Peyer's patch (tissue), 4 donors: Measurements from ENCODE around the gene S100A13. TPM values are rescaled to one million over a fixed set of nuclear protein-coding genes. Genes with fewer than 3 reads are reported as not detected.
A peak's percentile ranks its signal among the peaks of the same experiment; 100 is the strongest.

Source experiments
- DNase-seq, 3 donors: peaks; one replicate each; pipeline ENCODE4 v3.0.0-alpha.2; 2017 to 2019
- H3K27ac ChIP-seq, 4 donors: fragments of 200-600 bp; sonication (generic); one replicate each; pipeline ENCODE4 v1.5.1; 2016 to 2019
- H3K27me3 ChIP-seq, 2 donors: fragments of 200-600 bp; sonication (generic); one replicate each; pipeline ENCODE4 v1.5.1; 2019
- H3K36me3 ChIP-seq, 3 donors: fragments of 200-600 bp; sonication (generic); one replicate each; pipeline ENCODE4 v1.5.1; 2016 to 2019
- H3K4me1 ChIP-seq, 4 donors: fragments of 200-600 bp; sonication (generic); one replicate each; pipeline ENCODE4 v1.5.1; 2016 to 2019
- H3K4me3 ChIP-seq, 4 donors: fragments of 200-600 bp; sonication (generic); 1 replicate in 3 of 4; 2 replicates in 1 of 4; pipeline ENCODE4 v1.5.1; 2016 to 2019; ENCODE audit warnings: mild to moderate bottlenecking in 1 of 4
- H3K9me3 ChIP-seq, 4 donors: fragments of 200-600 bp; sonication (generic); one replicate each; pipeline ENCODE4 v1.5.1; 2016 to 2019; ENCODE audit warnings: mild to moderate bottlenecking in 1 of 4
- POLR2A ChIP-seq, 2 donors: fragments of 450-650 bp; IDR thresholded peaks; one replicate each; pipeline ENCODE4 v1.5.1; 2017; ENCODE audit warnings: antibody characterized with exemption in 2 of 2, mild to moderate bottlenecking in 2 of 2, moderate library complexity in 2 of 2
- total RNA-seq, 4 donors: library from RNA; depleted of rRNA; stranded (reverse); fragments of >200 nt; gene quantifications; one replicate each; pipeline ENCODE4 v1.1.0, GENCODE V29; 2016
- TF ChIP-seq, protein P1 (sequence below), 6 experiments: fragments of 450-650 bp in 4 of 6; fragments of 200-600 bp in 2 of 6; sonication (generic) in 1 of 6; IDR thresholded peaks; one replicate each; pipeline ENCODE4 v1.5.1; 2017 to 2019; ENCODE audit warnings: antibody characterized with exemption in 6 of 6, mild to moderate bottlenecking in 3 of 6, moderate library complexity in 1 of 6

The S100A13 gene
- total RNA-seq, 4 donors from 2014 or later = 49.5 to 185 (median 52.9) TPM

DNA sequence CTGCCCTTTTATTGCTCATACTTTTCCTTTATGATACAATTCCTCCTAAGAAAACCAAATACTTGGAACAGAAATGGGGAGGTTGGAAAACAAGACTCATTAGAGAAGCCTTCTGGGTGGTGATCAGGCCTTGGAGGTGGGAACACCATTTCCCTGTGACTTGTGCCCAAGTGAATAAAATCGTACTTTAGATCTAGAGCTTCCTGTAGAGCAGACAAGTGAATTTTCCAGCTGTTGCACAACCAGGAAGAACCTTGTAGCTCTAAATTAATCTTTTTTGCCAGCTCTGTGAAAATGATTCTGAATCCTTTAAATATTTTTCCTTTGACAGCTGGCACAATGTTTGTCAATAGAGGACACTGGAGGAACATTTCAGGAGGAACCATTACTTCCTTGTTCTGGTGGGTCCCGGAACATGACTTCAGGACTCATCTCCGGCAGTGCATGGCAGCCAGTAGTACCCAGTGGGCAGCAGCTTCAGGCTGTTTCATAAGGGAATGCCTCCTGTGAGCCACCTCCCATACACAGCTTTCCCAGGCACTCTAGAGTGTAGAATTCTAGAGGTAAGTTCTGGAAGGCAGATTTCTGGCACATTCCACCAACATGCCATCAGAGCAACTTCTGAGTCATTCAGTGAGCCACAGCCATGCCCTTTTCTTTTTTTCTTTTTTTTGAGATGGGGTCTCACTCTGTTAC lies 25.6 kb upstream of the S100A13 start:
- Histone ChIP-seq H3K4me1 (no peaks in the 10 kb centered on the region), H3K36me3 (no peaks in the 10 kb centered on the region), H3K27me3 (no peaks in the 10 kb centered on the region), H3K9me3 (no peaks in the 10 kb centered on the region), H3K4me3 (no peak overlapping the region), H3K27ac (peak overlapping the region in 1 of 4 donors; percentile 14)
- no peak for TF ChIP-seq POLR2A (IDR thresholded peaks at IDR 0.05)
- TF ChIP-seq, protein P1, sequence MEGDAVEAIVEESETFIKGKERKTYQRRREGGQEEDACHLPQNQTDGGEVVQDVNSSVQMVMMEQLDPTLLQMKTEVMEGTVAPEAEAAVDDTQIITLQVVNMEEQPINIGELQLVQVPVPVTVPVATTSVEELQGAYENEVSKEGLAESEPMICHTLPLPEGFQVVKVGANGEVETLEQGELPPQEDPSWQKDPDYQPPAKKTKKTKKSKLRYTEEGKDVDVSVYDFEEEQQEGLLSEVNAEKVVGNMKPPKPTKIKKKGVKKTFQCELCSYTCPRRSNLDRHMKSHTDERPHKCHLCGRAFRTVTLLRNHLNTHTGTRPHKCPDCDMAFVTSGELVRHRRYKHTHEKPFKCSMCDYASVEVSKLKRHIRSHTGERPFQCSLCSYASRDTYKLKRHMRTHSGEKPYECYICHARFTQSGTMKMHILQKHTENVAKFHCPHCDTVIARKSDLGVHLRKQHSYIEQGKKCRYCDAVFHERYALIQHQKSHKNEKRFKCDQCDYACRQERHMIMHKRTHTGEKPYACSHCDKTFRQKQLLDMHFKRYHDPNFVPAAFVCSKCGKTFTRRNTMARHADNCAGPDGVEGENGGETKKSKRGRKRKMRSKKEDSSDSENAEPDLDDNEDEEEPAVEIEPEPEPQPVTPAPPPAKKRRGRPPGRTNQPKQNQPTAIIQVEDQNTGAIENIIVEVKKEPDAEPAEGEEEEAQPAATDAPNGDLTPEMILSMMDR (IDR thresholded peaks at IDR 0.05) = no peak
- DNase-seq = peak in 1 of 3 donors; percentile 20

DNA sequence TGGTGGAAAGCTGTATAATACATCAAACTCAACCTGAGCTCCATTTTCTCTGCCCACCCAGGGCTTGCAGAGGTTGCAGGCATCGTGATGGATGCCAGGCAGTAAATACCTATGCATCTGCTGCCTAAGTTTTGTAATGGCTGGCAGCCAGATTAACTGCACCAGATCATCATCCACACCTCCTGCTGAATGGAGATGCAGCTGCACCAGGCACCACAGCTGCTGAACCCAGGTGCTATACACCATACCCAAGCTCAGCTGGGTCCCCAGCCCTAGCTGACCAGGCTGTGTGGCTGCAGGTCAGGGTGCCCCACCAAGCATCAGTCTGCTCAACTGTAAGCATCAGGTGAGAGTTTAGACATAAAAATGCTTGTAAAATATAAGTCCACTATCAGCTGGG lies 24.5 kb upstream of the S100A13 start:
- TF ChIP-seq, protein P1 (IDR thresholded peaks at IDR 0.05) = no peak
- TF ChIP-seq POLR2A (IDR thresholded peaks at IDR 0.05) = no peak
- H3K9me3 ChIP-seq = no peaks in the 10 kb centered on the region
- no peak overlapping the region for H3K4me3 ChIP-seq
- H3K4me1 ChIP-seq = no peaks in the 10 kb centered on the region
- H3K36me3 ChIP-seq = peaks cover 0 to 5% (median 0%) of the 10 kb centered on the region in 3 donors
- no peak overlapping the region for H3K27ac ChIP-seq
- DNase-seq = no peak
- H3K27me3 ChIP-seq = no peaks in the 10 kb centered on the region

DNA sequence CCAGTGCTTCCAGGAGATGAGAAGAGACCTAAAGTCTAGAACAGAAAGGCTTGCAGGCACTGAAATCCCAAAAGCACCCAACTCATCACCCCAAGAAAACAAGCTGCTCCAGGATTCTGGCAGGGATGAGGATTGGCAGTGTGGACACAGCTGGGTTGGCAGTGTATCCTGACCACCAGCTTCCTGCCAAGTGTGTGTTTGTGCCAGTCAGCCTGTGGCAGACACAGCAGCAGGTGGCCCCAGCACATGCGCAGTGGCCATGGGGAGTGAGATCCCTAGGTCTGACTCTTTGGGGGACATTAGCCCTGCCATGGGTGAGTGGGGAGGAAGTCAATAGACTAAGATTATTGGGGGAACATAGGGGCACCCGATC lies 22.5 kb upstream of the S100A13 start:
- no peaks in the 10 kb centered on the region for H3K27me3 ChIP-seq
- no peaks in the 10 kb centered on the region for H3K4me1 ChIP-seq
- H3K36me3 ChIP-seq = peaks cover 0 to 25% (median 3%) of the 10 kb centered on the region in 3 donors
- TF ChIP-seq, protein P1 (IDR thresholded peaks at IDR 0.05) = no peak
- no peak for TF ChIP-seq POLR2A (IDR thresholded peaks at IDR 0.05)
- DNase-seq = peak in 1 of 3 donors; percentile 34
- no peak overlapping the region for H3K4me3 ChIP-seq
- no peak overlapping the region for H3K27ac ChIP-seq
- H3K9me3 ChIP-seq = no peaks in the 10 kb centered on the region

DNA sequence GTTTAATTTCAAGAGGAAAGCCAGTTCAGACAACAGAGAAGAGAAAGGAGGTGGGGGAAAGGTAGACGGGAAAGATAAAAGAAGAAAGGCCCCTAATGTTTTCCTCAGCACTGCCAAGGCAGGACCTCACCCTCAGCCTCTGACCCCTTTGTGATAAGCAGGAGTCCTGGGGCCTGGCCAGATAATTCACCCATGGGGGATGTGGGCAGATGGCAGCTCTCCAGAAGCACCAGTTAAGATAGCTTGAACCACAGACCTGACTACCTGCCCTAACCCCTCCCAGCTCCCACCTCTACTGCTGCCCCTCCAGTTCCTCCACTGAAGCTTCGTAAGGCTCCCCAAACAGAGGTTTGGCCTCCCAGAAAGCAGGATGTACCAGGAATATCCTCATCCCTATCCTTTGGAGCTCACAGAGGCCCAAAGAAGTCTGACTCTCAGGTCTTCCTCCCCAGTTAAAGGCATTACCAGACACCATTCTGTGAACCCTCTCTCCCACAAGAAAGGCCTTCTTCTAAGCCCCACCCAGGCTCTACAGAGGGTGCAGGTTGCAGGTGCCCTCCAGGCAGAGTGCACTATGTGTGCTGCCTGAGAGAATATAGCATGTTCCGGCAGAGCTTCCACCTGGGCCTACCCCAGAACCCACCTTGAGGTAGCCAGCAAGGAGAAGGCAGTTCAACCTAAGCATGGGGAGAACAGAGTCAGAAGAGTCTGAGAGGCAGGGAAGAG lies 22.0 kb upstream of the S100A13 start:
- no peaks in the 10 kb centered on the region for H3K4me1 ChIP-seq
- no peaks in the 10 kb centered on the region for H3K27me3 ChIP-seq
- no peak for TF ChIP-seq POLR2A (IDR thresholded peaks at IDR 0.05)
- TF ChIP-seq, protein P1 (IDR thresholded peaks at IDR 0.05) = no peak
- H3K9me3 ChIP-seq = no peaks in the 10 kb centered on the region
- no peak overlapping the region for H3K27ac ChIP-seq
- DNase-seq = peak in 1 of 3 donors; percentile 29
- H3K4me3 ChIP-seq = no peak overlapping the region
- H3K36me3 ChIP-seq = peaks cover 0 to 29% (median 3%) of the 10 kb centered on the region in 3 donors

DNA sequence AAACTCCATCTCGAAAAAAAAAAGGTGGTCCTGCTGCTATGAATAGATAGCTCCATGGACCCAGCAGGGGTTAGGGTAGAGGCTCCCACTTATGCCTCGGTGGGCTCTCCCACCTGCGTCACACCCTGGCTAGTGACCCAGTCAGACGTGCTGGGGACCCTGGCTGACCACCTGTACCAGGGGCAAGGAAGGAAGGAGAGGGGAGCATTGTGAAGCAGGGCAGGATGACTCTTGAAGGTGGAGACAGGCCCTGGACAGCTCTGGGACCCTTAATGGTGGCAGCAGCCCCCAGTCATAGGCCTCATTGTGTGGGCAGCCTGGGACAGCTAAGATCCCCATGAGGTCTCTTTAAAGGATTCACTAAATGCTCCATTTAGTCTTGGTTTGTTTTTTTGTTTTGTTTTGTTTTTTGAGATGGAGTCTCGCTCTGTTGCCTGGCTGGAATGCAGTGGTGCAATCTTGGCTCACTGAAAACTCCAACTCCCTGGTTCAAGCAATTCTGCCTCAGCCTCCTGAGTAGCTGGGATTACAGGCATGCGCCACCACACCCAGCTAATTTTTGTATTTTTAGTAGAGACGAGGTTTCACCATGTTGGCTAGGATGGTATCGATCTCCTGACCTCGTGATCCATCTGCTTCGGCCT lies 20.8 kb upstream of the S100A13 start:
- Histone ChIP-seq H3K4me1 (peaks cover 0 to 7% (median 0%) of the 10 kb centered on the region in 4 donors), H3K4me3 (no peak overlapping the region), H3K36me3 (peaks cover 3 to 41% (median 3%) of the 10 kb centered on the region in 3 donors), H3K9me3 (no peaks in the 10 kb centered on the region), H3K27me3 (no peaks in the 10 kb centered on the region), H3K27ac (no peak overlapping the region)
- DNase-seq = peak in 2 of 3 donors; percentile 29 to 43
- TF ChIP-seq, protein P1 (IDR thresholded peaks at IDR 0.05) = no peak
- no peak for TF ChIP-seq POLR2A (IDR thresholded peaks at IDR 0.05)
